ENCODE results near the gene SLC24A4. TPM values are rescaled to one million over a fixed set of nuclear protein-coding genes. Genes with fewer than 3 reads are reported as not detected.

The SLC24A4 gene
- total and polyA plus RNA-seq, 12 donors: 0.08 to 0.74 (median 0.24) TPM

DNA sequence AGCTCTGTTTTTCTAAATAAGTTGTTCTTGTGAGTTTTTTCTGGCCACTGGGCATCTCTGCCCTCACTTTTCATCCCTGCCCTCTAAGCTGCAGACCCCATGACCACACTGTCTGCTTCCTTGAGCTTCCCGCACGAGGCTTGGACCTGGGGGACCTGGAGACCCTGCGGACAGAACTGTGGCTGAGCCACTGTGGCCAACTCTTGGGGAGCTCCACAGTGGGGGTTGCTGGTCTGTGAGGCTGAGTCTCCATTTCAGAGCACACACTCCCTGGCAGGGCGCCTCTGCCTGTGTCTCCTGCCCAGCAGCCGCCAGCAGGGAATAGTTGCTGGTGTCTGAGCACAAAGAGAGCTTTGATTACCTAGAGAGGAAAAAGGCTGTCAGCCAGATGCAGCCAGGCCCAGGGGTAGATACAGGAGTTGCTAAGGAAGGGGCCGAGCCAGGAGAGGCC lies 177.6 kb downstream of the SLC24A4 start:
- H3K27me3 ChIP-seq: no peaks in the 10 kb centered on the region
- intact Hi-C loops (cut with DNase I): no loop called here
- no peak overlapping the region for H3K4me3 ChIP-seq
- ATAC-seq (peak in 7 of 8 donors; percentile 21 to 76 (median 41)), DNase-seq (peak in 1 of 2 donors; percentile 46)
- peak overlapping the region in 2 of 10 donors; percentile 14 to 30 for H3K27ac ChIP-seq
- H3K36me3 ChIP-seq: no peaks in the 10 kb centered on the region
- H3K4me1 ChIP-seq: peaks cover 10 to 27% (median 14%) of the 10 kb centered on the region in 9 donors
- no peak for TF ChIP-seq CTCF (IDR thresholded peaks at IDR 0.05)
- no peaks in the 10 kb centered on the region for H3K9me3 ChIP-seq
- 65 to 71% methylated on average over 6 of the region's 6 CpGs for WGBS, 2 donors

DNA sequence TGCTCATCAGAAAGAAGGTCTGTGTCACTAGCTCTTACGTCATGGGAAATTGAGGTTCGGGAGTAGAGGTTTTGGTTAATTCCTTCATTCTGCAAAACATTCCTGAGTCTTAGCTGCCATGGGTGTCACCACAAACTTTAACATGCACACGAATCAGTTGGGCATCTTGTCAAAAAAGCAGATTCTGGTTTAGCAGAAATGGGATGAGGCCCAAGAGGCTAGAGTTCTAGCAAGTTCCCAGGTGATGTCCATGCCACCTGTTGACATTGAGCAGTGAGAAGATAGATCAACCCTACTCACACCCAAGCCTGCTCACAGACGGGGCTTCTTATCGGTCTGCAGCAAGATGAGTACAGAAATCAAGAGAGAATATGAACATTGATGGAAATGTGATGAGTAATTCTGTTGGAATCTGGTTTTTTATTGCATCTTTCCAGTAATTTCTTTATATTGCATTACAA lies 179.0 kb downstream of the SLC24A4 start:
- Histone ChIP-seq H3K9me3 (no peaks in the 10 kb centered on the region), H3K36me3 (no peaks in the 10 kb centered on the region), H3K27me3 (no peaks in the 10 kb centered on the region), H3K4me3 (no peak overlapping the region), H3K27ac (no peak overlapping the region), H3K4me1 (peaks cover 10 to 27% (median 14%) of the 10 kb centered on the region in 9 donors)
- no peak for TF ChIP-seq CTCF (IDR thresholded peaks at IDR 0.05)
- intact Hi-C loops (cut with DNase I): no loop called here
- no peak for ATAC-seq
- DNase-seq: no peak
- WGBS, 2 donors: 84 to 85% methylated on average over 5 of the region's 5 CpGs

DNA sequence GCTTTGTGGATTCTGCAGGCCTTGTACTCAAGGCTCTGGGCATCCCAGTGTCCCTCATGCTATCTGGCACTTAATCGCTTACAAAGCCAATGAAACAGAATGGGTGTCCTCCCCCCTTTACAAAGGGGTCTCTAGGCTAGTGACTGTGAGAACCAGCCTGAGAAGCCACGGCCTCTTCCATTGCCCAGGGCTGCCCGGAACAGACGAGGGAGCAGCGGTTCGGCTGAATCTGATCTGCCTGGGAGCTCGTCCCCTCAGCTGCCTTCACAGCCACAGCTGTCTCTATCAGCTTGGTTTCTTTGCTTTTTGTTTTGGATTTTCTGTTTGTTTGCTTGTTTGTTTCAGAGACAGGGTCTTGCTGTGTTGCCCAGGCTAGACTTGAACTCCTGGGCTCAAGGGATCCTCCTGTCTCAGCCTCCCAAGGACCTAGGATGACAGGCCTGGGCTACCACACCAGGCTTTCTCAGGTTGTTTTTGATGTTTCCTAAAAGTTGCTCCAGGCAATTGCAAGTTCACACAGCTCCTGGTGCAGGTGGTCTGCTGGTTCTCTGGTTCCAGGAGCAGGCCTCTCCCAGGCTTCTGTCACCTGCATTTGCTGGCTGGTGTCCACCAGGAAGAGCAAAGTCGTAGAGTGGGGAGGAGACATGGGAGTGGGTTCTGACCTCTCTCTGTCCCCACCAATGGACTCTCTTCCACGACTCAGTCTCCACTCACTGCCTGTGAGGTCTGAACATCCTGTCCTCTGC lies 179.7 kb downstream of the SLC24A4 start:
- H3K27ac ChIP-seq: no peak overlapping the region
- H3K36me3 ChIP-seq: no peaks in the 10 kb centered on the region
- WGBS, 2 donors: 89 to 92% methylated on average over 9 of the region's 9 CpGs
- ATAC-seq: peak in 1 of 8 donors; percentile 12
- H3K4me3 ChIP-seq: no peak overlapping the region
- no peak for DNase-seq
- H3K4me1 ChIP-seq: peaks cover 10 to 28% (median 14%) of the 10 kb centered on the region in 9 donors
- H3K9me3 ChIP-seq: no peaks in the 10 kb centered on the region
- no peaks in the 10 kb centered on the region for H3K27me3 ChIP-seq
- intact Hi-C loops (cut with DNase I): no loop called here
- TF ChIP-seq CTCF (IDR thresholded peaks at IDR 0.05): no peak

GRCh38 chr14:92503756-92504491 lies 181.0 kb downstream of the SLC24A4 start:
- intact Hi-C loops (cut with DNase I): no loop called here
- ATAC-seq: peak in 7 of 8 donors; percentile 57 to 85 (median 73)
- H3K27ac ChIP-seq: peak overlapping the region in 4 of 10 donors; percentile 25 to 41 (median 26)

More at GRCh38 chr14:92503756-92504491, 181.0 kb downstream of the SLC24A4 start:
- Histone ChIP-seq H3K36me3 (no peaks in the 10 kb centered on the region), H3K9me3 (no peaks in the 10 kb centered on the region), H3K27me3 (no peaks in the 10 kb centered on the region), H3K4me3 (no peak overlapping the region), H3K4me1 (peaks cover 10 to 33% (median 14%) of the 10 kb centered on the region in 9 donors)
- no peak for DNase-seq
- TF ChIP-seq CTCF (IDR thresholded peaks at IDR 0.05): no peak
- 48 to 54% methylated on average over 4 of the region's 4 CpGs for WGBS, 2 donors

Data from heart right ventricle (tissue), 16 donors.